H9 (cell line): ENCODE data around the gene DKK3. TPM values are rescaled to one million over a fixed set of nuclear protein-coding genes. Genes with fewer than 3 reads are reported as not detected.

Source experiments
- DNase-seq: peaks from one replicate; pipeline ENCODE4 v3.0.0-alpha.2; 2017
- H2AFZ ChIP-seq: one replicate; pipeline ENCODE4 v1.6.1; 2013; ENCODE audit warnings: mild to moderate bottlenecking, low read length, control low read depth, moderate library complexity
- H2AK5ac ChIP-seq: 2 replicates; pipeline ENCODE4 v1.6.1; 2013; ENCODE audit warnings: low read length, control low read depth, mixed read lengths; ENCODE audit not compliant: insufficient read length
- H2BK120ac ChIP-seq: one replicate; pipeline ENCODE4 v1.6.1; 2013; ENCODE audit warnings: low read depth, mild to moderate bottlenecking, low read length, control low read depth, inconsistent platforms; ENCODE audit not compliant: poor library complexity, severe bottlenecking
- H2BK12ac ChIP-seq: 2 replicates; pipeline ENCODE4 v1.6.1; 2013; ENCODE audit warnings: low read length, control low read depth, mixed read lengths, low read depth; ENCODE audit not compliant: insufficient read length
- H2BK15ac ChIP-seq: 2 replicates; pipeline ENCODE4 v1.6.1; 2013; ENCODE audit warnings: low read depth, low read length, control low read depth
- H2BK20ac ChIP-seq: one replicate; pipeline ENCODE4 v1.6.1; 2013; ENCODE audit warnings: low read depth, mild to moderate bottlenecking, low read length, control low read depth, inconsistent platforms; ENCODE audit not compliant: poor library complexity, severe bottlenecking
- H2BK5ac ChIP-seq: 2 replicates; pipeline ENCODE4 v1.6.1; 2013; ENCODE audit warnings: low read length, control low read depth, mixed read lengths; ENCODE audit not compliant: insufficient read length
- H3K14ac ChIP-seq: 2 replicates; pipeline ENCODE4 v1.6.1; 2013; ENCODE audit warnings: low read length, control low read depth; ENCODE audit not compliant: insufficient read depth
- H3K18ac ChIP-seq: 2 replicates; pipeline ENCODE4 v1.6.1; 2013; ENCODE audit warnings: low read depth, mild to moderate bottlenecking, mixed read lengths, low read length, control low read depth; ENCODE audit not compliant: insufficient read length
- H3K23ac ChIP-seq: 2 replicates; pipeline ENCODE4 v1.6.1; 2013; ENCODE audit warnings: low read length, control low read depth, mixed read lengths, low read depth; ENCODE audit not compliant: insufficient read length
- H3K23me2 ChIP-seq: 2 replicates; pipeline ENCODE4 v1.6.1; 2013; ENCODE audit warnings: low read depth, mild to moderate bottlenecking, mixed read lengths, low read length, control low read depth; ENCODE audit not compliant: insufficient read length, poor library complexity, severe bottlenecking
- H3K27ac ChIP-seq: 2 replicates; pipeline ENCODE4 v1.5.1; 2013; ENCODE audit warnings: low read length, control low read depth, mixed read lengths, low read depth; ENCODE audit not compliant: insufficient read length
- H3K27me3 ChIP-seq: 2 replicates; pipeline ENCODE4 v1.6.1; 2013; ENCODE audit warnings: low read length, control low read depth, inconsistent platforms; ENCODE audit not compliant: insufficient read depth
- H3K4ac ChIP-seq: 2 replicates; pipeline ENCODE4 v1.6.1; 2013; ENCODE audit warnings: low read depth, mild to moderate bottlenecking, control low read depth, inconsistent platforms, low read length, moderate library complexity
- H3K4me1 ChIP-seq: 2 replicates; pipeline ENCODE4 v1.6.1; 2013; ENCODE audit warnings: low read length, control low read depth, inconsistent platforms; ENCODE audit not compliant: insufficient read depth
- H3K4me2 ChIP-seq: 2 replicates; pipeline ENCODE4 v1.6.1; 2013; ENCODE audit warnings: low read length, control low read depth, mixed read lengths; ENCODE audit not compliant: insufficient read length, insufficient read depth
- H3K56ac ChIP-seq: 2 replicates; pipeline ENCODE4 v1.6.1; 2013; ENCODE audit warnings: low read depth, mild to moderate bottlenecking, mixed read lengths, low read length, control low read depth; ENCODE audit not compliant: insufficient read length
- H3K79me1 ChIP-seq: 2 replicates; pipeline ENCODE4 v1.6.1; 2013; ENCODE audit warnings: low read depth, mild to moderate bottlenecking, moderate library complexity, low read length, control low read depth, inconsistent platforms; ENCODE audit not compliant: insufficient read depth, poor library complexity, severe bottlenecking
- H3K79me2 ChIP-seq: 2 replicates; pipeline ENCODE4 v1.6.1; 2013; ENCODE audit warnings: low read length, control low read depth, inconsistent platforms; ENCODE audit not compliant: insufficient read depth
- H3K9ac ChIP-seq: 2 replicates; pipeline ENCODE4 v1.6.1; 2013; ENCODE audit warnings: low read length, control low read depth, mixed read lengths; ENCODE audit not compliant: insufficient read length; ENCODE audit errors: extremely low read depth
- H3K9me3 ChIP-seq: one replicate; pipeline ENCODE4 v1.6.1; 2013; ENCODE audit warnings: low read depth, low read length, inconsistent platforms; ENCODE audit not compliant: control insufficient read depth
- H3T11ph ChIP-seq: one replicate; pipeline ENCODE4 v1.6.1; 2013; ENCODE audit warnings: mild to moderate bottlenecking, low read length, control low read depth, inconsistent platforms
- H4K20me1 ChIP-seq: one replicate; pipeline ENCODE4 v1.6.1; 2013; ENCODE audit not compliant: control insufficient read depth, insufficient read length, insufficient read depth
- H4K5ac ChIP-seq: 2 replicates; pipeline ENCODE4 v1.6.1; 2013; ENCODE audit warnings: low read depth, mild to moderate bottlenecking, mixed read lengths, low read length, control low read depth; ENCODE audit not compliant: insufficient read length
- H4K8ac ChIP-seq: replicated peaks from 2 replicates; pipeline ENCODE4 v1.6.1; 2013; ENCODE audit warnings: low read length, control low read depth, mixed read lengths, low read depth; ENCODE audit not compliant: insufficient read length
- H4K91ac ChIP-seq: 2 replicates; pipeline ENCODE4 v1.6.1; 2013; ENCODE audit warnings: low read depth, mild to moderate bottlenecking, moderate library complexity, mixed read lengths, low read length, control low read depth; ENCODE audit not compliant: insufficient read length
- H3K27ac Mint-ChIP-seq, 3 experiments: 2 replicates in 2 of 3; 3 replicates in 1 of 3; pipeline ENCODE4 v1.8.0; 2020 to 2021; ENCODE audit warnings: mixed read lengths in 3 of 3, mild to moderate bottlenecking in 1 of 3, moderate library complexity in 1 of 3
- H3K27me3 Mint-ChIP-seq: 2 replicates; pipeline ENCODE4 v1.8.0; 2021; ENCODE audit warnings: low read depth, mild to moderate bottlenecking, moderate library complexity, mixed read lengths
- H3K36me3 Mint-ChIP-seq, 3 experiments: 2 replicates in 2 of 3; 3 replicates in 1 of 3; pipeline ENCODE4 v1.8.0; 2020 to 2021; ENCODE audit warnings: low read depth in 3 of 3, mixed read lengths in 3 of 3; ENCODE audit not compliant: insufficient read depth in 1 of 3
- H3K4me1 Mint-ChIP-seq, 2 experiments: 2 replicates each; pipeline ENCODE4 v1.8.0; 2020; ENCODE audit warnings: mixed read lengths in 2 of 2
- H3K4me3 Mint-ChIP-seq, 2 experiments: 2 replicates in 1 of 2; 3 replicates in 1 of 2; pipeline ENCODE4 v1.8.0; 2020 to 2021; ENCODE audit warnings: mild to moderate bottlenecking in 2 of 2, mixed read lengths in 2 of 2, moderate library complexity in 1 of 2
- H3K9me3 Mint-ChIP-seq, 2 experiments: 2 replicates in 1 of 2; 3 replicates in 1 of 2; pipeline ENCODE4 v1.8.0; 2020; ENCODE audit warnings: mild to moderate bottlenecking in 2 of 2, mixed read lengths in 2 of 2, moderate library complexity in 1 of 2
- CTCF ChIP-seq: fragments of 200-600 bp; sonication (generic); conservative IDR thresholded peaks from 3 replicates; pipeline ENCODE4 v1.8.0; 2021; ENCODE audit warnings: antibody characterized with exemption, mild to moderate bottlenecking
- WGBS: extraction: QIAGEN DNeasy Blood & Tissue Kit; methylation state at CpG from one replicate; pipeline ENCODE4 v1.1.7; 2013; ENCODE audit warnings: missing lambda C conversion rate, low lambda C conversion rate, mixed read lengths; ENCODE audit not compliant: insufficient read length; ENCODE audit errors: extremely low coverage; 5-methylcytosine and 5-hydroxymethylcytosine counted together
- total RNA-seq: library from RNA; stranded (reverse); gene quantifications from 2 replicates; pipeline ENCODE4 v1.2.1, GENCODE V29; 2021

DKK3 gene
- total RNA-seq, 1 experiment from 2014 or later = 17.1 TPM

- Histone ChIP-seq H2AK5ac (no peak overlapping the region), H2AFZ (no peak overlapping the region), H4K91ac (no peak overlapping the region), H4K20me1 (no peaks in the 10 kb centered on the region), H2BK120ac (no peak overlapping the region), H3K56ac (no peak overlapping the region), H4K8ac (no peak overlapping the region), H3K4me2 (no peak overlapping the region), H3K4me1 (no peaks in the 10 kb centered on the region; the same call in 1 of the 2 replicates), H2BK12ac (no peak overlapping the region), H3K79me1 (no peaks in the 10 kb centered on the region), H3K23me2 (no peaks in the 10 kb centered on the region), H3K27ac (no peak overlapping the region), H3K4ac (no peak overlapping the region), H3K23ac (no peak overlapping the region), H3K9me3 (no peaks in the 10 kb centered on the region), H3K9ac (no peak overlapping the region), H3K18ac (no peak overlapping the region), H2BK15ac (no peak overlapping the region), H3K14ac (no peak overlapping the region), H3K27me3 (no peaks in the 10 kb centered on the region), H4K5ac (no peak overlapping the region), H3T11ph (no peak overlapping the region), H2BK20ac (no peak overlapping the region), H2BK5ac (no peak overlapping the region), H3K79me2 (no peaks in the 10 kb centered on the region)
- Mint-ChIP-seq H3K4me1 (peaks cover 7 to 10% of the 10 kb centered on the region in 2 experiments), H3K36me3 (peaks cover 0 to 12% (median 5%) of the 10 kb centered on the region in 3 experiments; a peak in 3 of 7 replicates), H3K27ac (no peak overlapping the region; a peak in 1 of 7 replicates), H3K27me3 (no peaks in the 10 kb centered on the region; the same call in 1 of the 2 replicates), H3K9me3 (no peaks in the 10 kb centered on the region), H3K4me3 (no peak overlapping the region)
- no CpG with 5 or more reads among the region's 7 CpGs for WGBS
- no peak for DNase-seq
- no peak for TF ChIP-seq CTCF
Measured at GRCh38 chr11:11966354-11966741, 42.1 kb downstream of the DKK3 start.
